Activated CD4-positive, alpha-beta memory T cell treated with anti-CD3 and anti-CD28 coated beads, Interleukin-2, amount 10 ng/mL, durations not matched to agents 7 days and 5 days (primary cell): ENCODE measurements around the gene ARSG. TPM values are rescaled to one million over a fixed set of nuclear protein-coding genes. Genes with fewer than 3 reads are reported as not detected.
A peak's percentile ranks its signal among the peaks of the same experiment; 100 is the strongest.

Source experiments
- CTCF ChIA-PET: fragments of 350-600 bp; sonication (Branson Sonifier 250); formaldehyde crosslinking; loops from one replicate; lab custom pipeline; 2021; ENCODE audit warnings: antibody characterized with exemption, inconsistent platforms; lab: Charles Lee
- POLR2A ChIA-PET: fragments of 350-600 bp; sonication (Branson Sonifier 250); formaldehyde crosslinking; loops from one replicate; lab custom pipeline; 2021; ENCODE audit warnings: antibody characterized with exemption; lab: Charles Lee
- DNase-seq: peaks from one replicate; pipeline ENCODE4 v3.0.0-alpha.2; 2020
- H3K27ac Mint-ChIP-seq: one replicate; pipeline ENCODE4 v1.8.0; 2021; ENCODE audit warnings: mild to moderate bottlenecking, mixed read lengths
- H3K27me3 Mint-ChIP-seq: one replicate; pipeline ENCODE4 v1.8.0; 2021; ENCODE audit warnings: mixed read lengths
- H3K36me3 Mint-ChIP-seq: one replicate; pipeline ENCODE4 v1.8.0; 2021; ENCODE audit warnings: low read depth, mixed read lengths
- H3K4me1 Mint-ChIP-seq: one replicate; pipeline ENCODE4 v1.8.0; 2021; ENCODE audit warnings: mixed read lengths
- H3K4me3 Mint-ChIP-seq: one replicate; pipeline ENCODE4 v1.8.0; 2021; ENCODE audit warnings: mild to moderate bottlenecking, mixed read lengths
- H3K9me3 Mint-ChIP-seq: one replicate; pipeline ENCODE4 v1.8.0; 2021; ENCODE audit warnings: mixed read lengths
- total RNA-seq, 2 experiments: library from RNA; stranded (reverse); gene quantifications; one replicate each; pipeline ENCODE4 v1.2.3, GENCODE V29; 2021

Gene ARSG
- total RNA-seq, 2 experiments from 2014 or later: 13.5 to 16.8 TPM

- peak overlapping the region; percentile 21 for H3K27ac Mint-ChIP-seq
- CTCF ChIA-PET: interaction anchor here (1.0 to 4.4 kb wide), 10 partner anchors 19 to 374 kb away, joined by 3 to 49 read pairs (median 4); no protein-coding TSS in a partner anchor
- H3K36me3 Mint-ChIP-seq: peaks cover 77% of the 10 kb centered on the region
Observed at GRCh38 chr17:68431045-68431608, 139.8 kb downstream of the ARSG start.

GRCh38 chr17:68431661-68432071 is 140.4 kb downstream of the ARSG start:
- H3K36me3 Mint-ChIP-seq: peaks cover 78% of the 10 kb centered on the region
- CTCF ChIA-PET: interaction anchor here (0.6 to 4.4 kb wide), 27 partner anchors 9 to 374 kb away, joined by 3 to 49 read pairs (median 4); partner anchors contain the start of gene WIPI1
- no peaks in the 10 kb centered on the region for H3K27me3 Mint-ChIP-seq
- no peak overlapping the region for H3K27ac Mint-ChIP-seq
- H3K9me3 Mint-ChIP-seq: no peaks in the 10 kb centered on the region
- peaks cover 28% of the 10 kb centered on the region for H3K4me1 Mint-ChIP-seq
- no peak overlapping the region for H3K4me3 Mint-ChIP-seq
- POLR2A ChIA-PET: interaction anchor here (0.9 to 2.4 kb wide), 5 partner anchors 32 to 169 kb away, joined by 3 to 10 read pairs (median 3); partner anchors contain the start of genes ARSG and SLC16A6
- peak; percentile 57 for DNase-seq

More at GRCh38 chr17:68431045-68431608, 139.8 kb downstream of the ARSG start:
- Mint-ChIP-seq H3K27me3 (no peaks in the 10 kb centered on the region), H3K9me3 (no peaks in the 10 kb centered on the region), H3K4me3 (no peak overlapping the region), H3K4me1 (peaks cover 22% of the 10 kb centered on the region)
- no peak for DNase-seq
- POLR2A ChIA-PET: interaction anchor here (0.9 to 2.4 kb wide), 4 partner anchors 32 to 168 kb away, joined by 3 to 10 read pairs (median 3); partner anchors contain the start of genes ARSG and SLC16A6

- Mint-ChIP-seq H3K9me3 (no peaks in the 10 kb centered on the region), H3K4me3 (no peak overlapping the region), H3K36me3 (peaks cover 73% of the 10 kb centered on the region), H3K27ac (no peak overlapping the region), H3K4me1 (peaks cover 34% of the 10 kb centered on the region), H3K27me3 (no peaks in the 10 kb centered on the region)
- ChIA-PET POLR2A (interaction anchor here (0.6 to 2.4 kb wide), 6 partner anchors 33 to 170 kb away, joined by 3 to 10 read pairs (median 3); partner anchors contain the start of genes ARSG and SLC16A6), CTCF (interaction anchor here (0.6 to 4.4 kb wide), 29 partner anchors 8 to 375 kb away, joined by 3 to 49 read pairs (median 4); partner anchors contain the start of gene WIPI1)
- DNase-seq: no peak
Observed at GRCh38 chr17:68432086-68432864, 141.0 kb downstream of the ARSG start.

- Mint-ChIP-seq H3K27ac (peak overlapping the region; percentile 3), H3K4me3 (no peak overlapping the region), H3K27me3 (no peaks in the 10 kb centered on the region), H3K9me3 (no peaks in the 10 kb centered on the region), H3K36me3 (peaks cover 77% of the 10 kb centered on the region), H3K4me1 (peaks cover 43% of the 10 kb centered on the region)
- CTCF ChIA-PET: interaction anchor here (0.7 to 4.4 kb wide), 10 partner anchors 27 to 173 kb away, joined by 3 to 49 read pairs (median 5); no protein-coding TSS in a partner anchor
- no peak for DNase-seq
- POLR2A ChIA-PET: no interaction called here
Observed at GRCh38 chr17:68433211-68433610, 141.9 kb downstream of the ARSG start.

- Mint-ChIP-seq H3K4me1 (peaks cover 51% of the 10 kb centered on the region), H3K27ac (no peak overlapping the region), H3K4me3 (no peak overlapping the region), H3K36me3 (peaks cover 76% of the 10 kb centered on the region), H3K27me3 (no peaks in the 10 kb centered on the region), H3K9me3 (no peaks in the 10 kb centered on the region)
- CTCF ChIA-PET: interaction anchor here (0.7 to 5.0 kb wide), 8 partner anchors 10 to 398 kb away, joined by 3 to 49 read pairs (median 6); partner anchors contain the start of genes ARSG, KPNA2 and SLC16A6
- no peak for DNase-seq
- POLR2A ChIA-PET: interaction anchor here (14.5 kb wide), 1 partner anchor 24 kb away, joined by 255 read pairs; the partner anchor contains the start of gene WIPI1
Observed at GRCh38 chr17:68433911-68434508, 142.7 kb downstream of the ARSG start.

GRCh38 chr17:68435361-68435760 is 144.1 kb downstream of the ARSG start:
- H3K27ac Mint-ChIP-seq: no peak overlapping the region

GRCh38 chr17:68435876-68436842 is 144.9 kb downstream of the ARSG start:
- ChIA-PET CTCF (interaction anchor here (0.6 to 8.6 kb wide), 32 partner anchors 10 to 267 kb away, joined by 3 to 206 read pairs (median 6); partner anchors contain the start of genes AMZ2, ARSG, SLC16A6 and WIPI1), POLR2A (interaction anchor here (0.6 to 14.5 kb wide), 14 partner anchors 22 to 399 kb away, joined by 3 to 255 read pairs (median 8); partner anchors contain the start of genes AMZ2, ARSG, SLC16A6 and WIPI1)
- H3K4me3 Mint-ChIP-seq: peak overlapping the region; percentile 60
- H3K4me1 Mint-ChIP-seq: peaks cover 67% of the 10 kb centered on the region
- peaks cover 74% of the 10 kb centered on the region for H3K36me3 Mint-ChIP-seq
- no peaks in the 10 kb centered on the region for H3K27me3 Mint-ChIP-seq
- H3K27ac Mint-ChIP-seq: peak overlapping the region; percentile 90
- no peaks in the 10 kb centered on the region for H3K9me3 Mint-ChIP-seq
- DNase-seq: peak; percentile 89

More at GRCh38 chr17:68435361-68435760, 144.1 kb downstream of the ARSG start:
- H3K9me3 Mint-ChIP-seq: no peaks in the 10 kb centered on the region
- CTCF ChIA-PET: interaction anchor here (0.6 to 8.6 kb wide), 21 partner anchors 18 to 264 kb away, joined by 3 to 206 read pairs (median 8); partner anchors contain the start of genes AMZ2, ARSG, SLC16A6 and WIPI1
- H3K4me1 Mint-ChIP-seq: peaks cover 61% of the 10 kb centered on the region
- H3K27me3 Mint-ChIP-seq: no peaks in the 10 kb centered on the region
- H3K4me3 Mint-ChIP-seq: no peak overlapping the region
- DNase-seq: no peak
- POLR2A ChIA-PET: interaction anchor here (1.0 to 14.5 kb wide), 7 partner anchors 23 to 255 kb away, joined by 3 to 255 read pairs (median 16); partner anchors contain the start of genes ARSG, SLC16A6 and WIPI1
- H3K36me3 Mint-ChIP-seq: peaks cover 74% of the 10 kb centered on the region

- H3K4me1 Mint-ChIP-seq: peaks cover 66% of the 10 kb centered on the region
- peaks cover 74% of the 10 kb centered on the region for H3K36me3 Mint-ChIP-seq
- CTCF ChIA-PET: interaction anchor here (0.5 to 8.6 kb wide), 17 partner anchors 9 to 269 kb away, joined by 3 to 206 read pairs (median 5); partner anchors contain the start of genes AMZ2, ARSG, SLC16A6 and WIPI1
Observed at GRCh38 chr17:68437979-68438822, 146.9 kb downstream of the ARSG start.

GRCh38 chr17:68439656-68440290 is 148.5 kb downstream of the ARSG start:
- ChIA-PET CTCF (interaction anchor here (0.9 to 8.6 kb wide), 4 partner anchors 8 to 267 kb away, joined by 3 to 206 read pairs (median 4); partner anchors contain the start of gene WIPI1), POLR2A (interaction anchor here (2.4 to 14.5 kb wide), 3 partner anchors 18 to 404 kb away, joined by 5 to 255 read pairs (median 8); partner anchors contain the start of genes ARSG, KPNA2, SLC16A6 and WIPI1)
- H3K4me1 Mint-ChIP-seq: peaks cover 62% of the 10 kb centered on the region
- H3K9me3 Mint-ChIP-seq: no peaks in the 10 kb centered on the region
- H3K27me3 Mint-ChIP-seq: no peaks in the 10 kb centered on the region
- DNase-seq: no peak
- H3K36me3 Mint-ChIP-seq: peaks cover 72% of the 10 kb centered on the region
- H3K27ac Mint-ChIP-seq: peak overlapping the region; percentile 48
- H3K4me3 Mint-ChIP-seq: no peak overlapping the region

More at GRCh38 chr17:68437979-68438822, 146.9 kb downstream of the ARSG start:
- peak overlapping the region; percentile 60 for H3K4me3 Mint-ChIP-seq
- DNase-seq: peak; percentile 75
- H3K9me3 Mint-ChIP-seq: no peaks in the 10 kb centered on the region
- POLR2A ChIA-PET: interaction anchor here (0.8 to 14.5 kb wide), 20 partner anchors 12 to 402 kb away, joined by 3 to 255 read pairs (median 6); partner anchors contain the start of genes AMZ2, ARSG, KPNA2 and SLC16A6
- H3K27me3 Mint-ChIP-seq: no peaks in the 10 kb centered on the region
- peak overlapping the region; percentile 90 for H3K27ac Mint-ChIP-seq
